SU-DHL-6 (cell line): ENCODE measurements around the gene TANC1.

ENCODE experiments used
- H2AFZ ChIP-seq: fragments of 200-600 bp; sonication (generic); 2 replicates; pipeline ENCODE4 v1.6.1; 2014; ENCODE audit warnings: low read depth, mild to moderate bottlenecking, moderate library complexity, mixed read lengths, antibody characterized with exemption, low read length; ENCODE audit not compliant: severe bottlenecking
- H3F3A ChIP-seq: fragments of 200-600 bp; shearing (Covaris generic); 2 replicates; pipeline ENCODE4 v1.6.0; 2016; ENCODE audit warnings: antibody characterized with exemption, mild to moderate bottlenecking; ENCODE audit not compliant: insufficient read depth
- H3K27ac ChIP-seq: fragments of 200-600 bp; sonication (generic); 2 replicates; pipeline ENCODE4 v1.5.1; 2016; ENCODE audit warnings: low read depth, mild to moderate bottlenecking, low read length, moderate library complexity, mixed read lengths
- H3K27me3 ChIP-seq: fragments of 200-600 bp; sonication (generic), shearing (Covaris generic); 2 replicates; pipeline ENCODE4 v1.6.0; 2014; ENCODE audit warnings: mild to moderate bottlenecking, low read length
- H3K36me3 ChIP-seq: fragments of 200-600 bp; sonication (generic); 2 replicates; pipeline ENCODE4 v1.6.1; 2014; ENCODE audit warnings: mild to moderate bottlenecking, low read length, mixed read lengths
- H3K4me2 ChIP-seq: fragments of 300-600, 200-600 bp; shearing (Covaris generic), sonication (generic); 2 replicates; pipeline ENCODE4 v1.6.0; 2014; ENCODE audit warnings: low read length, low read depth, mild to moderate bottlenecking; ENCODE audit not compliant: poor library complexity, severe bottlenecking
- H3K4me3 ChIP-seq: fragments of 200-600 bp; sonication (generic); 2 replicates; pipeline ENCODE4 v1.5.1; 2014; ENCODE audit warnings: antibody characterized with exemption, low read length, mild to moderate bottlenecking, mixed read lengths; ENCODE audit not compliant: insufficient read depth, poor library complexity, severe bottlenecking
- H3K79me2 ChIP-seq: fragments of 200-600 bp; sonication (generic); 2 replicates; pipeline ENCODE4 v1.6.1; 2014; ENCODE audit warnings: mild to moderate bottlenecking, low read length, moderate library complexity; ENCODE audit not compliant: insufficient read depth
- H3K9ac ChIP-seq: fragments of 200-600 bp; sonication (generic); 2 replicates; pipeline ENCODE4 v1.7.0; 2014; ENCODE audit warnings: mild to moderate bottlenecking, low read length
- H3K9me2 ChIP-seq: fragments of 200-600 bp; sonication (generic); replicated peaks from 2 replicates; pipeline ENCODE4 v1.6.1; 2014; ENCODE audit warnings: low read length; ENCODE audit not compliant: insufficient read depth
- H3K9me3 ChIP-seq: fragments of 200-600 bp; sonication (generic); 2 replicates; pipeline ENCODE4 v1.6.1; 2014; ENCODE audit warnings: low read length, mixed read lengths; ENCODE audit not compliant: insufficient read depth
- H4K20me1 ChIP-seq: fragments of 200-600 bp; sonication (generic); 2 replicates; pipeline ENCODE4 v1.6.1; 2014; ENCODE audit warnings: low read depth, mild to moderate bottlenecking, antibody characterized with exemption, low read length, moderate library complexity, mixed read lengths
- CTCF ChIP-seq: fragments of 200-600 bp; sonication (generic); IDR thresholded peaks from one replicate; pipeline ENCODE4 v1.5.1; 2017; ENCODE audit warnings: antibody characterized with exemption, mild to moderate bottlenecking, low read length, moderate library complexity; ENCODE audit not compliant: insufficient read depth, poor library complexity, severe bottlenecking
- EZH2phosphoT487 ChIP-seq: fragments of 200-600 bp; sonication (generic), shearing (Covaris generic); conservative IDR thresholded peaks from 2 replicates; pipeline ENCODE4 v1.6.1; 2018; ENCODE audit warnings: mild to moderate bottlenecking, antibody characterized with exemption, low read length, moderate library complexity, mixed read lengths

Gene TANC1

GRCh38 chr2:159144776-159145614, 176.6 kb downstream of the TANC1 start:
- Histone ChIP-seq H3K36me3 (no peaks in the 10 kb centered on the region), H3K9me2 (no peaks in the 10 kb centered on the region), H3K4me2 (no peak overlapping the region), H3K9ac (no peak overlapping the region), H3K27ac (no peak overlapping the region), H2AFZ (no peak overlapping the region), H3K9me3 (no peaks in the 10 kb centered on the region), H3K27me3 (no peaks in the 10 kb centered on the region), H3F3A (no peaks in the 10 kb centered on the region), H3K4me3 (no peak overlapping the region), H3K79me2 (no peaks in the 10 kb centered on the region), H4K20me1 (no peaks in the 10 kb centered on the region)
- TF ChIP-seq CTCF, result no peak
- TF ChIP-seq EZH2phosphoT487, result no peak

GRCh38 chr2:159145745-159146354, 177.4 kb downstream of the TANC1 start:
- H3K4me2 ChIP-seq, result no peak overlapping the region
- no peaks in the 10 kb centered on the region for H3K79me2 ChIP-seq
- H3K27me3 ChIP-seq, result no peaks in the 10 kb centered on the region
- H3K9ac ChIP-seq, result no peak overlapping the region
- H3K9me2 ChIP-seq, result no peaks in the 10 kb centered on the region
- H3K9me3 ChIP-seq, result no peaks in the 10 kb centered on the region
- H3K36me3 ChIP-seq, result no peaks in the 10 kb centered on the region
- TF ChIP-seq CTCF, result no peak
- no peak for TF ChIP-seq EZH2phosphoT487
- no peak overlapping the region for H3K4me3 ChIP-seq
- no peaks in the 10 kb centered on the region for H4K20me1 ChIP-seq
- H2AFZ ChIP-seq, result no peak overlapping the region
- no peak overlapping the region for H3K27ac ChIP-seq
- H3F3A ChIP-seq, result no peaks in the 10 kb centered on the region

GRCh38 chr2:159146996-159147666, 178.7 kb downstream of the TANC1 start:
- no peaks in the 10 kb centered on the region for H4K20me1 ChIP-seq
- H3K4me3 ChIP-seq, result no peak overlapping the region
- H3K79me2 ChIP-seq, result no peaks in the 10 kb centered on the region
- H3K27ac ChIP-seq, result no peak overlapping the region
- H3K4me2 ChIP-seq, result no peak overlapping the region
- no peaks in the 10 kb centered on the region for H3F3A ChIP-seq
- no peaks in the 10 kb centered on the region for H3K27me3 ChIP-seq
- no peak overlapping the region for H2AFZ ChIP-seq
- H3K9ac ChIP-seq, result no peak overlapping the region
- H3K9me3 ChIP-seq, result no peaks in the 10 kb centered on the region
- no peaks in the 10 kb centered on the region for H3K9me2 ChIP-seq
- TF ChIP-seq EZH2phosphoT487 (no peak), CTCF (no peak)
- no peaks in the 10 kb centered on the region for H3K36me3 ChIP-seq
